Measurements from ENCODE around the gene KCNQ1. TPM values are rescaled to one million over a fixed set of nuclear protein-coding genes. Genes with fewer than 3 reads are reported as not detected.

KCNQ1 gene
- total and polyA plus RNA-seq, 2 of the 13 experiments (the other 11 are each of a cell fraction or from before 2014, with no cell fraction given): 0.02 to 0.08 TPM

- TF ChIP-seq ZIK1 (CRISPR knock-in tag; IDR thresholded peaks at IDR 0.05; ENCODE audit: borderline replicate concordance, low read depth) (0 out of 2 replicates have a peak, but pooled peaks have one; percentile 70), IKZF5 (CRISPR knock-in tag; IDR thresholded peaks at IDR 0.05) (peak; percentile 62; the same call in 1 of the 2 replicates), ZFP41 (CRISPR knock-in tag; IDR thresholded peaks at IDR 0.05; ENCODE audit: borderline replicate concordance) (no peak; the same call in 1 of the 2 replicates), ZBTB7B (CRISPR knock-in tag; IDR thresholded peaks at IDR 0.05) (peak; percentile 93), GPN1 (CRISPR knock-in tag; IDR thresholded peaks at IDR 0.05; ENCODE audit: borderline replicate concordance) (no peak), TMF1 (CRISPR knock-in tag; IDR thresholded peaks at IDR 0.05; ENCODE audit: low read depth) (0 out of 2 replicates have a peak, but pooled peaks have one; percentile 59), MYC (CRISPR knock-in tag; IDR thresholded peaks at IDR 0.05; ENCODE audit: borderline replicate concordance) (peak; percentile 78), ZNF614 (CRISPR knock-in tag; IDR thresholded peaks at IDR 0.05; ENCODE audit: borderline replicate concordance) (0 out of 2 replicates have a peak, but pooled peaks have one; percentile 17), FIP1L1 (IDR thresholded peaks at IDR 0.05; ENCODE audit: borderline replicate concordance, insufficient read depth, low read depth, low read length) (no peak), BRF2 (CRISPR knock-in tag; IDR thresholded peaks at IDR 0.05) (peak; percentile 23; the same call in 1 of the 2 replicates), SRY (CRISPR knock-in tag; IDR thresholded peaks at IDR 0.05) (no peak), ZBTB37 (CRISPR knock-in tag; IDR thresholded peaks at IDR 0.05) (peak; percentile 84), ZC3H13 (CRISPR knock-in tag; IDR thresholded peaks at IDR 0.05) (peak; percentile 81), ZSCAN20 (CRISPR knock-in tag; IDR thresholded peaks at IDR 0.05; ENCODE audit: borderline replicate concordance) (no peak), SRF (IDR thresholded peaks at IDR 0.05; ENCODE audit: low read depth, low read length) (no peak), TBL1XR1 (IDR thresholded peaks at IDR 0.05; ENCODE audit: borderline replicate concordance, low read length, partially characterized antibody) (peak; percentile 36), YY1 (IDR thresholded peaks at IDR 0.05; ENCODE audit: insufficient read depth, insufficient replicate concordance, low read depth, low read length) (peak; percentile 66), BCL6 (CRISPR knock-in tag; IDR thresholded peaks at IDR 0.05) (peak; percentile 42), HDAC1 (CRISPR knock-in tag; IDR thresholded peaks at IDR 0.05) (peak; percentile 72), ZBTB38 (CRISPR knock-in tag; IDR thresholded peaks at IDR 0.05) (0 out of 2 replicates have a peak, but pooled peaks have one; percentile 5), YEATS2 (CRISPR knock-in tag; IDR thresholded peaks at IDR 0.05; ENCODE audit: borderline replicate concordance) (peak; percentile 36), ZFP36 (IDR thresholded peaks at IDR 0.05; ENCODE audit: borderline replicate concordance, low read depth, low read length, partially characterized antibody) (no peak), ZNF441 (CRISPR knock-in tag; IDR thresholded peaks at IDR 0.05; ENCODE audit: borderline replicate concordance) (peak; percentile 95), ZNF296 (CRISPR knock-in tag; conservative IDR thresholded peaks at IDR 0.05) (no peak), EEA1 (CRISPR knock-in tag; IDR thresholded peaks at IDR 0.05; ENCODE audit: borderline replicate concordance) (no peak), RBM39 (IDR thresholded peaks at IDR 0.05; ENCODE audit: low read depth, low read length, poor library complexity, severe bottlenecking) (no peak)
Observed at GRCh38 chr11:2730272-2731129, 285.7 kb downstream of the KCNQ1 start (continued).

Data from HepG2 (cell line).